GM12891 (cell line): Measurements from ENCODE around the gene CD47.

Experiments
- PAX5 ChIP-seq: IDR thresholded peaks from 2 replicates; pipeline ENCODE4 v1.6.1; 2011; ENCODE audit warnings: low read length, moderate library complexity, mild to moderate bottlenecking; ENCODE audit not compliant: insufficient read depth, severe bottlenecking
- POLR2A ChIP-seq: IDR thresholded peaks from 2 replicates; pipeline ENCODE4 v1.6.1; 2011; ENCODE audit warnings: low read depth, low read length, control low read depth
- POLR2AphosphoS5 ChIP-seq: IDR thresholded peaks from 2 replicates; pipeline ENCODE4 v1.6.1; 2011; ENCODE audit warnings: low read depth, low read length, control low read depth
- POU2F2 ChIP-seq: IDR thresholded peaks from 2 replicates; pipeline ENCODE4 v1.6.1; 2011; ENCODE audit warnings: low read depth, mild to moderate bottlenecking, control low read depth, low read length, moderate library complexity
- SPI1 ChIP-seq: IDR thresholded peaks from 2 replicates; pipeline ENCODE4 v1.6.1; 2011; ENCODE audit warnings: low read depth, low read length, control low read depth
- TAF1 ChIP-seq: IDR thresholded peaks from 2 replicates; pipeline ENCODE4 v1.6.1; 2011; ENCODE audit warnings: low read depth, low read length, control low read depth

DNA sequence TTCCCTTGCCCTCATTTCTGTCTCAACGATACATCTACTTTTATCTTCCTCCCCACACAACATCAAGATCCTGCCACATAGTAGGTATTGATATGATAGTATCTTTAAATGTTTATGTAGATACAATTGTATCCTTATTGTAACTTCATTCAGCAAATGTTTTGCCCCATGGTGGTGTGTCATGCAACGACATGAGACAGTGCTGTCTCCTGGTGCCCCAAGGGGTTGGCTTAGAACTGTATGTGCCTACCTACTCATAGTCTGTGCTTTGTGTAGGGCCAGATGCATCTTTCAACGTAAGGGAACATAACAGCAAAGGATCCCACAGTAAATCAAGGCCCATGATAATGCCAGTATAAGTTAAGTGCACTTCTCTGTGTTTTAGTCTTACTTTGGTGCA, 2.8 kb upstream of the CD47 start:
- no peak for TF ChIP-seq TAF1
- no peak for TF ChIP-seq POLR2A
- no peak for TF ChIP-seq POLR2AphosphoS5
- no peak for TF ChIP-seq SPI1
- no peak for TF ChIP-seq POU2F2
- no peak for TF ChIP-seq PAX5
